OCI-LY7 (cell line): ENCODE results near the gene KANSL1. TPM values are rescaled to one million over a fixed set of nuclear protein-coding genes. Genes with fewer than 3 reads are reported as not detected.
A peak's percentile ranks its signal among the peaks of the same experiment; 100 is the strongest.

Source experiments
- BruUV-seq: library from RNA; stranded (reverse); fragments of 400-500 nt; replicated peaks from 2 replicates; lab custom pipeline; 2021; lab: Mats Ljungman, UMichigan
- CTCF ChIA-PET: fragments of 300-600 bp; sonication (Branson Sonifier 250); formaldehyde crosslinking; loops from one replicate; lab custom pipeline; 2022; ENCODE audit warnings: antibody characterized with exemption; ENCODE audit not compliant: unreplicated experiment; lab: Charles Lee
- POLR2A ChIA-PET: fragments of 300-600 bp; sonication (Branson Sonifier 250); formaldehyde crosslinking; loops from one replicate; lab custom pipeline; 2022; ENCODE audit warnings: antibody characterized with exemption; lab: Charles Lee
- DNase-seq: peaks from one replicate; pipeline ENCODE4 v3.0.0-alpha.2; 2015; ENCODE audit warnings: low spot score
- H2AFZ ChIP-seq: fragments of 200-600 bp; sonication (generic), shearing (Covaris generic); 2 replicates; pipeline ENCODE4 v1.6.1; 2014; ENCODE audit warnings: mild to moderate bottlenecking, antibody characterized with exemption, low read length, moderate library complexity
- H3K27ac ChIP-seq: fragments of 200-600 bp; sonication (generic); 2 replicates; pipeline ENCODE4 v1.5.1; 2014; ENCODE audit warnings: mixed run types, low read depth, mild to moderate bottlenecking, moderate library complexity, low read length, inconsistent platforms; ENCODE audit not compliant: poor library complexity, severe bottlenecking
- H3K36me3 ChIP-seq: fragments of 200-600 bp; sonication (generic); 2 replicates; pipeline ENCODE4 v1.6.1; 2014; ENCODE audit warnings: mild to moderate bottlenecking, antibody characterized with exemption, low read length, moderate library complexity, mixed read lengths; ENCODE audit not compliant: insufficient read depth
- H3K4me1 ChIP-seq: fragments of 200-600 bp; sonication (generic); 2 replicates; pipeline ENCODE4 v1.5.1; 2014; ENCODE audit warnings: mild to moderate bottlenecking, low read length; ENCODE audit not compliant: insufficient read depth, poor library complexity, severe bottlenecking
- H3K4me2 ChIP-seq: fragments of 200-600 bp; sonication (generic); 2 replicates; pipeline ENCODE4 v1.6.1; 2014; ENCODE audit warnings: mild to moderate bottlenecking, low read length
- H3K4me3 ChIP-seq: fragments of 200-600 bp; sonication (generic); 2 replicates; pipeline ENCODE4 v1.5.1; 2014; ENCODE audit warnings: mild to moderate bottlenecking, low read depth, low read length; ENCODE audit not compliant: poor library complexity, severe bottlenecking
- H3K79me2 ChIP-seq: fragments of 200-600 bp; sonication (generic); 2 replicates; pipeline ENCODE4 v1.6.1; 2016; ENCODE audit warnings: low read depth, mild to moderate bottlenecking, low read length, moderate library complexity, mixed read lengths; ENCODE audit not compliant: insufficient read depth
- H3K9me2 ChIP-seq: fragments of 200-600 bp; sonication (generic); 2 replicates; pipeline ENCODE4 v1.6.1; 2016; ENCODE audit warnings: mild to moderate bottlenecking, low read length, mixed read lengths; ENCODE audit not compliant: insufficient read depth
- H3K9me3 ChIP-seq: fragments of 200-600 bp; sonication (generic); 2 replicates; pipeline ENCODE4 v1.6.1; 2014; ENCODE audit warnings: mild to moderate bottlenecking, mixed run types, low read length, mixed read lengths
- H4K20me1 ChIP-seq: fragments of 200-600 bp; sonication (generic); 2 replicates; pipeline ENCODE4 v1.6.1; 2014; ENCODE audit warnings: mild to moderate bottlenecking, antibody characterized with exemption, low read length, moderate library complexity, mixed read lengths; ENCODE audit not compliant: insufficient read depth
- CTCF ChIP-seq: fragments of 200-600 bp; sonication (generic); conservative IDR thresholded peaks from 2 replicates; pipeline ENCODE4 v1.5.1; 2014; ENCODE audit warnings: mild to moderate bottlenecking, antibody characterized with exemption, low read length, moderate library complexity, mixed read lengths
- EZH2phosphoT487 ChIP-seq: fragments of 200-600 bp; sonication (generic); IDR thresholded peaks from 2 replicates; pipeline ENCODE4 v1.6.1; 2018; ENCODE audit warnings: low read depth, borderline replicate concordance, mild to moderate bottlenecking, mixed run types, antibody characterized with exemption, low read length, moderate library complexity, mixed read lengths
- intact Hi-C: fragments of 100-400 bp; cut with micrococcal nuclease; formaldehyde crosslinking; loops from one replicate; pipeline ENCODE4 v1.10.0; 2022; ENCODE audit not compliant: unreplicated experiment
- total RNA-seq, 2 experiments: library from RNA; depleted of rRNA in 1 of 2; stranded (reverse); fragments of >200 nt in 1 of 2; shearing (Covaris generic) in 1 of 2; gene quantifications; 2 replicates each; pipeline ENCODE4 v1.2.3, GENCODE V29; 2014 to 2022

The KANSL1 gene
- total RNA-seq, 2 experiments from 2014 or later: 96.9 to 129 TPM

DNA sequence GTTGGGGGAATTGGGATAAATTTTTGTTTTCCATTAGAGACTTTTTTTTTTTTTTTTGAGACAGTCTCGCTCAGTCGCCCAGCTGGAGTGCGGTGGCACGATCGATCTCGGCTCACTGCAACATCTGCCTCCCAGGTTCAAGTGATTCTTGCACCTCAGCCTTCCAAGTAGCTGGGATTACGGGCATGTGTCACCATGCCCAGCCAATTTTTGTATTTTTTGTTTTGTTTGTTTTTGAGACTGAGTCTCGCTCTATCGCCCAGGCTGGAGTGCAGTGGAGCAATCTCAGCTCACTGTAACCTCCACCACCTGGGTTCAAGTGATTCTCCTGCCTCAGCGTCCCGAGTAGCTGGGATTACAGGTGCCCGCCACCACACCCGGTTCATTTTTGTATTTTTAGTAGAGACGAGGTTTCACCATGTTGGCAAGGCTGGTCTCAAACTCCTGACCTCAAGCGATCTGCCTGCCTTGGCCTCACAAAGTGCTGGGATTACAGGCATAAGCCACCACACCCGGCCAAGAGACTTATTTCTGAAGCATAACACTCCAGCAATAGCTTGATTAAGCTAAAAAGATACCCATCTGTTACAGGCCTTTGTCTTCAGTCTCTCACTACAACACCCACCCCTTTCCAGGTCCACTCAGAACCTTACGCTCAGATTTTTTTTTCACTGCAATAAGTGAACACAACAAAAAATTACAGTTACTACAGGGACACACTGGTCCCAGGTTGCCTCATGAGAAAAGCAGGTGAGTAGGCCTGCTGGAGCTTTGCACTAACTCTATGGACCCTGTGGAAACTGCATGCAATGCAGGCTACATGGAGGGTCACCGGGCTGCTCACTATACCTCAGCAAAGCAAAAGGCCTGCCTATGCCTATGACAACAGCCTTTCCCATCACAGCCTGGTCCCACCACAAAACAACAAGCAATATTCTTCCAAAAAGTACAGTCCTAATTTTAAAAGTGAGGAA is 34.6 kb downstream of the KANSL1 start:
- BruUV-seq: no TSS peak
- Histone ChIP-seq H3K4me1 (peaks cover 83% of the 10 kb centered on the region), H3K4me3 (no peak overlapping the region), H3K36me3 (peaks cover 41% of the 10 kb centered on the region), H3K4me2 (peak overlapping the region; percentile 5; the same call in 1 of the 2 replicates), H3K9me3 (no peaks in the 10 kb centered on the region), H2AFZ (no peak overlapping the region), H3K79me2 (peaks cover 100% of the 10 kb centered on the region), H3K9me2 (no peaks in the 10 kb centered on the region), H4K20me1 (peaks cover 46% of the 10 kb centered on the region), H3K27ac (peak overlapping the region; percentile 6)
- intact Hi-C loops: no loop called here
- CTCF ChIA-PET: interaction anchor here (1.9 kb wide), 1 partner anchor 13 kb away, joined by 5 read pairs; no protein-coding TSS in a partner anchor
- TF ChIP-seq CTCF (no peak), EZH2phosphoT487 (no peak)
- DNase-seq: no peak
- POLR2A ChIA-PET: interaction anchor here (1.0 to 1.8 kb wide), 3 partner anchors 10 to 14 kb away, joined by 3 to 7 read pairs (median 4); no protein-coding TSS in a partner anchor

DNA sequence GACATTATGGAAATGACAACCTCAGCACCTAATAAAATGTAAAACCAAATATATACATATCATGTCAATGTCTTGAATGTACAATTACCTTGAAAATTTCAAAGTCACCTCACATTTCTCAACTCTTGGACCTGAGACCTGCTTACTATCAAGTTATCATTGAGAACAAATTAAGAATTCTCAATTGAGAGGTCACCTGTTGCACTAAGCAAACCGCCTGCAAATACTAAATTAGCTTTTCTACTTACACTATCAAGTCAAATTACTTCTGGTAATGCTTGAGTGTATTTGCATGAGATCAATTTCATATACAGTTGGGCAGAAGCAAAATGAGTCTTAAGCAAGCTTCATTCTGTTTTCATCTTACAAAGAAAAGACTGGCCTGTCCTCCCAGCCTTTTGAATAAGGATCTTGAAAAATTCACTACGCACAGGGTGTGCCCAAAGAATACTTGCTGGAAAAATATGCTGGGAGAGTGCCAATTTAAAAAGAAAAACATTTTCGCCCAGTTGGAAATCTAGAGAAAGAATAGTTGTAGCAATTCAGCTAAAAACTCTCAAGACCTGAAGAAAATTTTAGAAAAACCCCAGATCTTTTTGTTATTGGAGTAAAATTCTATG is 35.7 kb downstream of the KANSL1 start:
- peaks cover 30% of the 10 kb centered on the region for H3K36me3 ChIP-seq
- H3K4me1 ChIP-seq: peaks cover 83% of the 10 kb centered on the region
- no peaks in the 10 kb centered on the region for H3K9me2 ChIP-seq
- H3K4me3 ChIP-seq: no peak overlapping the region
- POLR2A ChIA-PET: interaction anchor here (0.7 to 6.6 kb wide), 5 partner anchors 10 to 19 kb away, joined by 3 to 61 read pairs (median 7); no protein-coding TSS in a partner anchor
- intact Hi-C loops: loop anchor here (2.0 kb wide), 1 partner anchor 13 kb away; no protein-coding TSS in a partner anchor
- peaks cover 100% of the 10 kb centered on the region for H3K79me2 ChIP-seq
- H3K9me3 ChIP-seq: no peaks in the 10 kb centered on the region
- DNase-seq: no peak
- CTCF ChIA-PET: interaction anchor here (1.9 kb wide), 1 partner anchor 12 kb away, joined by 5 read pairs; no protein-coding TSS in a partner anchor
- no peak for TF ChIP-seq EZH2phosphoT487
- TF ChIP-seq CTCF: no peak
- peak overlapping the region; percentile 17 for H3K4me2 ChIP-seq
- no TSS peak for BruUV-seq
- peak overlapping the region; percentile 89 for H3K27ac ChIP-seq
- peaks cover 44% of the 10 kb centered on the region for H4K20me1 ChIP-seq
- H2AFZ ChIP-seq: no peak overlapping the region
